H1 (cell line): Measurements from ENCODE around the gene RASD2. TPM values are rescaled to one million over a fixed set of nuclear protein-coding genes. Genes with fewer than 3 reads are reported as not detected.
"Not testable (repeated sequence)": the region's sequence is repeated elsewhere in the genome, so short reads cannot be mapped to it uniquely, and the experiment has no call there.

Experiments
- CTCF ChIA-PET: fragments of 300-600 bp; sonication (Branson Sonifier 250); formaldehyde crosslinking; loops from one replicate; lab custom pipeline; 2021; ENCODE audit not compliant: partially characterized antibody; lab: Charles Lee
- POLR2A ChIA-PET: fragments of 300-600 bp; sonication (Branson Sonifier 250); formaldehyde crosslinking; loops from one replicate; lab custom pipeline; 2021; ENCODE audit warnings: inconsistent platforms; ENCODE audit not compliant: partially characterized antibody; lab: Charles Lee
- DNase-seq, 2 experiments: peaks; one replicate each; pipeline versions ENCODE4 v3.0.0 to v3.0.0-alpha.2; 2010 to 2022; ENCODE audit warnings: low spot score in 2 of 2, low read depth in 1 of 2, mixed read lengths in 1 of 2
- FAIRE-seq: peaks from 2 replicates; lab custom pipeline; 2011; peaks lifted over from hg19 to GRCh38; lab: Jason Lieb, UNC
- H2AFZ ChIP-seq: 2 replicates; pipeline ENCODE4 v1.8.1; 2012; ENCODE audit warnings: low read length, inconsistent platforms
- H2AK5ac ChIP-seq: 2 replicates; pipeline ENCODE4 v1.6.1; 2013; ENCODE audit warnings: low read depth, low read length
- H2BK120ac ChIP-seq: replicated peaks from 2 replicates; pipeline ENCODE3; 2013; ENCODE audit warnings: low read depth, low read length, inconsistent platforms
- H2BK12ac ChIP-seq: 2 replicates; pipeline ENCODE4 v1.6.1; 2013; ENCODE audit warnings: low read depth, low read length
- H2BK15ac ChIP-seq: 2 replicates; pipeline ENCODE4 v1.6.1; 2013; ENCODE audit warnings: low read length
- H2BK20ac ChIP-seq: 2 replicates; pipeline ENCODE4 v1.6.1; 2013; ENCODE audit warnings: low read length
- H2BK5ac ChIP-seq: 2 replicates; pipeline ENCODE4 v1.6.1; 2013; ENCODE audit warnings: low read depth, low read length
- H3K14ac ChIP-seq: 2 replicates; pipeline ENCODE4 v1.6.1; 2013; ENCODE audit warnings: inconsistent platforms; ENCODE audit not compliant: insufficient read length
- H3K18ac ChIP-seq: 2 replicates; pipeline ENCODE4 v1.6.1; 2013; ENCODE audit warnings: low read length; ENCODE audit errors: extremely low read depth
- H3K23ac ChIP-seq: 2 replicates; pipeline ENCODE4 v1.6.1; 2013; ENCODE audit warnings: inconsistent platforms; ENCODE audit not compliant: insufficient read length
- H3K23me2 ChIP-seq: 2 replicates; pipeline ENCODE4 v1.6.1; 2013; ENCODE audit warnings: low read depth, low read length
- H3K27ac ChIP-seq: 2 replicates; pipeline ENCODE4 v1.6.1; 2011; ENCODE audit warnings: low read depth, low read length, inconsistent platforms
- H3K27me3 ChIP-seq, 4 experiments: replicated peaks in 1 of 4; 1 replicate in 1 of 4; 2 replicates in 3 of 4; pipeline versions ENCODE4 v1.6.1 to v1.8.1; 2011 to 2013; ENCODE audit warnings: low read length in 3 of 4, mild to moderate bottlenecking in 3 of 4, inconsistent platforms in 2 of 4, mixed read lengths in 2 of 4, moderate library complexity in 1 of 4; ENCODE audit not compliant: control insufficient read depth in 3 of 4, insufficient read depth in 3 of 4; ENCODE audit errors: extremely low read depth in 1 of 4
- H3K36me3 ChIP-seq, 4 experiments: 2 replicates each; pipeline versions ENCODE4 v1.6.1 to v1.8.1; 2011 to 2013; ENCODE audit warnings: mild to moderate bottlenecking in 4 of 4, low read length in 3 of 4, moderate library complexity in 2 of 4, control low read depth in 1 of 4, inconsistent platforms in 1 of 4; ENCODE audit not compliant: insufficient read depth in 4 of 4, control insufficient read depth in 2 of 4
- H3K4ac ChIP-seq: replicated peaks from 2 replicates; pipeline ENCODE3; 2013; ENCODE audit warnings: low read length, low read depth, mixed read lengths, inconsistent platforms; ENCODE audit not compliant: insufficient read length
- H3K4me1 ChIP-seq, 4 experiments: replicated peaks in 1 of 4; 1 replicate in 1 of 4; 2 replicates in 3 of 4; pipeline versions ENCODE4 v1.6.1 to v1.8.1; 2011 to 2013; ENCODE audit warnings: low read length in 3 of 4, inconsistent platforms in 2 of 4, mixed read lengths in 1 of 4; ENCODE audit not compliant: insufficient read depth in 4 of 4, control insufficient read depth in 3 of 4
- H3K4me2 ChIP-seq, 2 experiments: 2 replicates each; pipeline versions ENCODE4 v1.6.1 to v1.8.1; 2011 to 2013; ENCODE audit warnings: low read depth in 2 of 2, low read length in 2 of 2, control low read depth in 1 of 2, inconsistent platforms in 1 of 2, mild to moderate bottlenecking in 1 of 2; ENCODE audit not compliant: insufficient read depth in 1 of 2
- H3K4me3 ChIP-seq, 4 experiments: fragments of 200-600, 300-600 bp in 1 of 4; sonication (generic), shearing (Covaris generic), sonication (Bioruptor Twin) in 1 of 4; 2 replicates each; pipeline versions ENCODE4 v1.5.1 to v1.8.1; 2011 to 2016; ENCODE audit warnings: low read length in 4 of 4, low read depth in 3 of 4, control low read depth in 2 of 4, inconsistent platforms in 2 of 4, mild to moderate bottlenecking in 2 of 4, mixed read lengths in 1 of 4, moderate library complexity in 1 of 4; ENCODE audit not compliant: insufficient read depth in 2 of 4; ENCODE audit errors: extremely low read depth in 1 of 4
- H3K56ac ChIP-seq: replicated peaks from 2 replicates; pipeline ENCODE3; 2013; ENCODE audit warnings: low read depth, mild to moderate bottlenecking, mixed read lengths, low read length, inconsistent platforms; ENCODE audit not compliant: insufficient read length
- H3K79me1 ChIP-seq: 2 replicates; pipeline ENCODE4 v1.6.1; 2013; ENCODE audit warnings: low read depth, low read length, control low read depth
- H3K79me2 ChIP-seq, 2 experiments: 2 replicates each; pipeline versions ENCODE4 v1.6.1 to v1.8.1; 2012 to 2013; ENCODE audit warnings: low read length in 2 of 2, mild to moderate bottlenecking in 2 of 2, inconsistent platforms in 1 of 2; ENCODE audit not compliant: insufficient read depth in 2 of 2, control insufficient read depth in 1 of 2
- H3K9ac ChIP-seq, 4 experiments: replicated peaks in 1 of 4; 1 replicate in 1 of 4; 2 replicates in 3 of 4; pipeline versions ENCODE4 v1.6.1 to v1.8.1; 2011 to 2013; ENCODE audit warnings: low read depth in 3 of 4, low read length in 3 of 4, control low read depth in 2 of 4, mild to moderate bottlenecking in 2 of 4, moderate library complexity in 2 of 4, inconsistent platforms in 1 of 4; ENCODE audit errors: extremely low read depth in 1 of 4
- H3K9me3 ChIP-seq, 2 experiments: 2 replicates each; pipeline versions ENCODE4 v1.6.1 to v1.8.1; 2012 to 2013; ENCODE audit warnings: mild to moderate bottlenecking in 2 of 2, moderate library complexity in 2 of 2, control low read depth in 1 of 2, inconsistent platforms in 1 of 2, low read depth in 1 of 2, low read length in 1 of 2, mixed read lengths in 1 of 2; ENCODE audit not compliant: insufficient read depth in 2 of 2
- H4K20me1 ChIP-seq, 2 experiments: replicated peaks in 1 of 2; 2 replicates each; pipeline versions ENCODE3 to v1.8.1; 2011 to 2013; ENCODE audit warnings: inconsistent platforms in 2 of 2, low read length in 2 of 2, mild to moderate bottlenecking in 1 of 2; ENCODE audit not compliant: insufficient read depth in 2 of 2, control insufficient read depth in 1 of 2
- H4K5ac ChIP-seq: 2 replicates; pipeline ENCODE4 v1.6.1; 2013; ENCODE audit warnings: low read length, low read depth, mixed read lengths, inconsistent platforms; ENCODE audit not compliant: insufficient read length
- H4K8ac ChIP-seq: 2 replicates; pipeline ENCODE4 v1.8.0; 2013; ENCODE audit warnings: mild to moderate bottlenecking, moderate library complexity, low read length, inconsistent platforms; ENCODE audit not compliant: insufficient read depth; ENCODE audit errors: extremely low read depth
- H4K91ac ChIP-seq: replicated peaks from 2 replicates; pipeline ENCODE3; 2013; ENCODE audit warnings: low read length, mixed read lengths, inconsistent platforms; ENCODE audit not compliant: insufficient read length
- WGBS, 2 experiments: shearing (Covaris generic) in 1 of 2; methylation state at CpG; one replicate each; pipeline versions ENCODE4 v1.1.6 to v1.1.7; 2013 to 2015; ENCODE audit warnings: low lambda C conversion rate in 2 of 2, mixed read lengths in 2 of 2, inconsistent platforms in 1 of 2, low coverage in 1 of 2, missing lambda C conversion rate in 1 of 2; ENCODE audit not compliant: insufficient replicate concordance in 2 of 2, insufficient coverage in 1 of 2, insufficient read length in 1 of 2; ENCODE audit errors: extremely low coverage in 1 of 2, missing lambda C conversion rate in 1 of 2; 5-methylcytosine and 5-hydroxymethylcytosine counted together
- polyA plus RNA-seq, 7 experiments: library from polyadenylated mRNA; depleted of rRNA in 3 of 7; stranded (reverse) in 5 of 7; unstranded in 2 of 7; fragments of >200 nt in 5 of 7; fragments of 200-250 nt in 2 of 7; gene quantifications; 1 replicate in 5 of 7; 2 replicates in 1 of 7; 4 replicates in 1 of 7; pipeline versions ENCODE4 v1.2.1 to v1.2.3, GENCODE V29; 2011 to 2013; ENCODE audit warnings: missing spikeins in 2 of 7, mixed read lengths in 2 of 7
- total RNA-seq: library from RNA; stranded (reverse); fragmentation: NEBNext Ultra II Directional; extraction: Animal tissue kit (Norgen Biotek cat#: 25700); gene quantifications from 2 replicates; pipeline ENCODE4 v1.2.1, GENCODE V29; 2021

Gene RASD2
- total and polyA plus RNA-seq, 2 of the 8 experiments (the other 6 are each of a cell fraction or from before 2014, with no cell fraction given), result 1.9 to 5.1 TPM

GRCh38 chr22:35491061-35491907 is 49.3 kb upstream of the RASD2 start:
- H3K79me2 ChIP-seq, POLR2A ChIA-PET, H3K27ac ChIP-seq, H3K4ac ChIP-seq, H4K8ac ChIP-seq, H2AFZ ChIP-seq, H4K20me1 ChIP-seq, H3K36me3 ChIP-seq, H3K23me2 ChIP-seq, H3K23ac ChIP-seq, H3K18ac ChIP-seq, H2BK120ac ChIP-seq, H3K4me3 ChIP-seq, H4K91ac ChIP-seq, FAIRE-seq, H3K56ac ChIP-seq, H3K79me1 ChIP-seq, H3K4me1 ChIP-seq, H3K9ac ChIP-seq, H2BK15ac ChIP-seq, DNase-seq, H3K4me2 ChIP-seq, H2BK20ac ChIP-seq, H4K5ac ChIP-seq, H3K14ac ChIP-seq, H3K9me3 ChIP-seq, H2AK5ac ChIP-seq, H2BK12ac ChIP-seq, H2BK5ac ChIP-seq: not testable (repeated sequence)
- CTCF ChIA-PET, result interaction anchor here (0.6 kb wide), 2 partner anchors 15 to 496 kb away, joined by 3 read pairs; no protein-coding TSS in a partner anchor
- peaks cover 0 to 18% (median 2%) of the 10 kb centered on the region in 4 experiments; a peak in 5 of 7 replicates for H3K27me3 ChIP-seq
- 62% methylated on average over 5 of the region's 24 CpGs; no CpG with 5 or more reads in 1 of the 2 experiments for WGBS, 2 experiments
